Breast epithelium (tissue), 4 donors: Measurements from ENCODE around the gene DZIP1. TPM values are rescaled to one million over a fixed set of nuclear protein-coding genes. Genes with fewer than 3 reads are reported as not detected.

ENCODE experiments used
- DNase-seq, 2 donors: peaks; one replicate each; pipeline ENCODE4 v3.0.0-alpha.2; 2019; ENCODE audit warnings: low spot score in 2 of 2
- H3K27ac ChIP-seq, 2 donors: fragments of 200-600 bp; sonication (generic) in 1 of 2; one replicate each; pipeline ENCODE4 v1.5.1; 2016 to 2019; ENCODE audit warnings: mild to moderate bottlenecking in 1 of 2
- H3K27me3 ChIP-seq, 2 donors: fragments of 200-600 bp; sonication (generic) in 1 of 2; one replicate each; pipeline versions ENCODE4 v1.5.1 to v1.6.0; 2017 to 2019; ENCODE audit warnings: control low read depth in 1 of 2, mild to moderate bottlenecking in 1 of 2
- H3K36me3 ChIP-seq: fragments of 200-600 bp; one replicate; pipeline ENCODE4 v1.5.1; 2019
- H3K4me1 ChIP-seq, 2 donors: fragments of 200-600 bp; sonication (generic); one replicate each; pipeline ENCODE4 v1.5.1; 2016 to 2019; ENCODE audit warnings: control low read depth in 1 of 2
- H3K4me3 ChIP-seq, 3 donors: fragments of 200-600 bp; sonication (generic); 1 replicate in 2 of 3; 2 replicates in 1 of 3; pipeline ENCODE4 v1.5.1; 2016 to 2019; ENCODE audit warnings: mild to moderate bottlenecking in 3 of 3, moderate library complexity in 2 of 3
- H3K9me3 ChIP-seq, 2 donors: fragments of 200-600 bp; sonication (generic) in 1 of 2; one replicate each; pipeline ENCODE4 v1.5.1; 2016 to 2019; ENCODE audit warnings: control low read depth in 1 of 2
- CTCF ChIP-seq, 3 donors: fragments of 450-650 bp; IDR thresholded peaks; one replicate each; pipeline ENCODE4 v1.5.1; 2016 to 2017; ENCODE audit warnings: antibody characterized with exemption in 3 of 3, mild to moderate bottlenecking in 3 of 3, moderate library complexity in 3 of 3
- POLR2A ChIP-seq: fragments of 450-650 bp; IDR thresholded peaks from one replicate; pipeline ENCODE4 v1.6.1; 2016; ENCODE audit warnings: antibody characterized with exemption, mild to moderate bottlenecking, moderate library complexity
- POLR2AphosphoS5 ChIP-seq, 3 donors: sonication (generic); formaldehyde crosslinking; IDR thresholded peaks; one replicate each; pipeline ENCODE4 v1.6.1; 2017; ENCODE audit warnings: antibody characterized with exemption in 3 of 3
- intact Hi-C: fragments of 100-400 bp; cut with DNase I; formaldehyde crosslinking; loops from one replicate; pipeline ENCODE4 v1.15.1; 2023; ENCODE audit warnings: low total_unique reads
- total RNA-seq, 3 donors: library from RNA; depleted of rRNA; stranded (reverse); fragments of >200 nt; gene quantifications; one replicate each; pipeline ENCODE4 v1.1.0, GENCODE V29; 2016

Gene DZIP1
- total RNA-seq, 3 donors from 2014 or later, result 10.2 to 20.3 (median 10.4) TPM

- Histone ChIP-seq H3K4me1 (no peaks in the 10 kb centered on the region), H3K27ac (no peak overlapping the region), H3K9me3 (no peaks in the 10 kb centered on the region), H3K36me3 (no peaks in the 10 kb centered on the region), H3K4me3 (no peak overlapping the region), H3K27me3 (no peaks in the 10 kb centered on the region)
- TF ChIP-seq POLR2A (no peak), POLR2AphosphoS5 (IDR thresholded peaks at IDR 0.05) (no peak), CTCF (IDR thresholded peaks at IDR 0.05) (no peak)
- intact Hi-C loops, result no loop called here
- no peak for DNase-seq
Observed at GRCh38 chr13:95588721-95589120, 55.8 kb downstream of the DZIP1 start.

GRCh38 chr13:95588134-95588533, 56.4 kb downstream of the DZIP1 start:
- TF ChIP-seq POLR2A (no peak), POLR2AphosphoS5 (IDR thresholded peaks at IDR 0.05) (no peak), CTCF (IDR thresholded peaks at IDR 0.05) (no peak)
- no peaks in the 10 kb centered on the region for H3K36me3 ChIP-seq
- H3K27me3 ChIP-seq, result no peaks in the 10 kb centered on the region
- H3K4me3 ChIP-seq, result no peak overlapping the region
- no peak for DNase-seq
- no peaks in the 10 kb centered on the region for H3K4me1 ChIP-seq
- H3K27ac ChIP-seq, result no peak overlapping the region
- intact Hi-C loops, result no loop called here
- H3K9me3 ChIP-seq, result no peaks in the 10 kb centered on the region

GRCh38 chr13:95585867-95586266, 58.6 kb downstream of the DZIP1 start:
- no peak for TF ChIP-seq CTCF (IDR thresholded peaks at IDR 0.05)
- Histone ChIP-seq H3K9me3 (no peaks in the 10 kb centered on the region), H3K27ac (no peak overlapping the region), H3K4me3 (no peak overlapping the region), H3K4me1 (no peaks in the 10 kb centered on the region), H3K36me3 (no peaks in the 10 kb centered on the region), H3K27me3 (no peaks in the 10 kb centered on the region)
- intact Hi-C loops, result no loop called here
- no peak for DNase-seq

DNA sequence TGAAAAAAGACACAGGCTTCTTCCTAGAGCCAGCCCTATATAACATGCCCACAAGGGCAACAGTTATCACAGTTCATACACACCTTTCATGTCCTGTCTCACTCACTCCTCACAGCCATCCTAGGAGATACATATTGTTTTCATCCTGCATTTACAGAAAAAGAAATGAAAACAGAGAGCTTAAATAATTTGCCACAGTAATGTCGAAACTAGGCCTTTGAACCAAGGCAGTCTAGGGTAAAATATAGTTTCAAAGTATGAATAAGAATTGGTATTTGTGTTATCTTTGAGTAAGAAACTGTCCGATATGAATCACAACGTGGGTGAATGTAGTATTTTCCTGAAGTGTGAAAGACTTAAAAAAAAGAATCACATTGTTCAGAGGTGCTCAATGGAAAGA, 65.2 kb downstream of the DZIP1 start:
- intact Hi-C loops, result no loop called here
- Histone ChIP-seq H3K27me3 (no peaks in the 10 kb centered on the region), H3K4me3 (no peak overlapping the region), H3K36me3 (no peaks in the 10 kb centered on the region), H3K4me1 (no peaks in the 10 kb centered on the region), H3K9me3 (no peaks in the 10 kb centered on the region), H3K27ac (no peak overlapping the region)
- no peak for DNase-seq
- TF ChIP-seq CTCF (IDR thresholded peaks at IDR 0.05) (no peak), POLR2A (no peak), POLR2AphosphoS5 (IDR thresholded peaks at IDR 0.05) (no peak)

- TF ChIP-seq CTCF (IDR thresholded peaks at IDR 0.05), result no peak
- TF ChIP-seq POLR2AphosphoS5 (IDR thresholded peaks at IDR 0.05), result no peak
- no peak for TF ChIP-seq POLR2A
- Histone ChIP-seq H3K4me3 (no peak overlapping the region), H3K27ac (no peak overlapping the region), H3K36me3 (no peaks in the 10 kb centered on the region), H3K27me3 (no peaks in the 10 kb centered on the region), H3K4me1 (no peaks in the 10 kb centered on the region), H3K9me3 (no peaks in the 10 kb centered on the region)
- DNase-seq, result no peak
- intact Hi-C loops, result no loop called here
Observed at GRCh38 chr13:95573221-95573620, 71.3 kb downstream of the DZIP1 start.
